Peyer's patch (tissue), 4 donors: ENCODE results near the gene ZDHHC21.

ENCODE experiments used
- CTCF ChIP-seq, 6 experiments: fragments of 450-650 bp in 4 of 6; fragments of 200-600 bp in 2 of 6; sonication (generic) in 1 of 6; IDR thresholded peaks; one replicate each; pipeline ENCODE4 v1.5.1; 2017 to 2019; ENCODE audit warnings: antibody characterized with exemption in 6 of 6, mild to moderate bottlenecking in 3 of 6, moderate library complexity in 1 of 6
- POLR2A ChIP-seq, 2 donors: fragments of 450-650 bp; IDR thresholded peaks; one replicate each; pipeline ENCODE4 v1.5.1; 2017; ENCODE audit warnings: antibody characterized with exemption in 2 of 2, mild to moderate bottlenecking in 2 of 2, moderate library complexity in 2 of 2

- TF ChIP-seq POLR2A (IDR thresholded peaks at IDR 0.05): no peak
- TF ChIP-seq CTCF (IDR thresholded peaks at IDR 0.05): no peak
These were observed 29.3 kb upstream of the ZDHHC21 start, which contains the start of gene CER1 for GRCh38 chr9:14722391-14723035.
